Naive thymus-derived CD4-positive, alpha-beta T cell (primary cell): Measurements from ENCODE around the gene RAD51B. TPM values are rescaled to one million over a fixed set of nuclear protein-coding genes. Genes with fewer than 3 reads are reported as not detected.

ENCODE experiments used
- ATAC-seq: fragments of 150-1000 bp; cut with Tn5 transposase; 2 replicates; pipeline ENCODE4 v1.10.0; 2021; ENCODE audit warnings: mild to moderate bottlenecking, moderate library complexity
- CTCF ChIA-PET: fragments of 350-600 bp; sonication (Branson Sonifier 250); formaldehyde crosslinking; loops from one replicate; lab custom pipeline; 2021; ENCODE audit warnings: antibody characterized with exemption; lab: Charles Lee
- POLR2A ChIA-PET: fragments of 350-600 bp; sonication (Branson Sonifier 250); formaldehyde crosslinking; loops from one replicate; lab custom pipeline; 2021; ENCODE audit warnings: antibody characterized with exemption, inconsistent platforms; lab: Charles Lee
- DNase-seq, 9 donors: peaks; one replicate each; pipeline versions ENCODE4 v3.0.0 to v3.0.0-alpha.2; 2020 to 2022; ENCODE audit warnings: mixed read lengths in 1 of 9
- H3K27ac ChIP-seq: one replicate; pipeline ENCODE4 v1.7.0; 2013; ENCODE audit warnings: mild to moderate bottlenecking, low read depth, low read length, moderate library complexity
- H3K27me3 ChIP-seq, 2 donors: one replicate each; pipeline ENCODE4 v1.7.0; 2013; ENCODE audit warnings: low read length in 2 of 2, mild to moderate bottlenecking in 2 of 2, moderate library complexity in 2 of 2; ENCODE audit not compliant: control insufficient read depth in 2 of 2, insufficient read depth in 2 of 2
- H3K36me3 ChIP-seq, 3 experiments: 1 replicate in 2 of 3; 2 replicates in 1 of 3; pipeline ENCODE4 v1.7.0; 2013; ENCODE audit warnings: low read length in 3 of 3, mild to moderate bottlenecking in 3 of 3, moderate library complexity in 1 of 3; ENCODE audit not compliant: insufficient read depth in 3 of 3, control insufficient read depth in 2 of 3
- H3K4me1 ChIP-seq, 2 donors: one replicate each; pipeline ENCODE4 v1.7.0; 2013; ENCODE audit warnings: low read length in 2 of 2, mild to moderate bottlenecking in 2 of 2, moderate library complexity in 1 of 2; ENCODE audit not compliant: control insufficient read depth in 2 of 2, insufficient read depth in 2 of 2
- H3K4me3 ChIP-seq: 2 replicates; pipeline ENCODE4 v1.7.0; 2013; ENCODE audit warnings: mild to moderate bottlenecking, low read length
- H3K9me3 ChIP-seq, 3 experiments: 1 replicate in 2 of 3; 2 replicates in 1 of 3; pipeline ENCODE4 v1.7.0; 2013; ENCODE audit warnings: low read length in 3 of 3; ENCODE audit not compliant: control insufficient read depth in 2 of 3
- H3K27ac Mint-ChIP-seq, 9 donors: one replicate each; pipeline ENCODE4 v1.8.0; 2020 to 2022; ENCODE audit warnings: mixed read lengths in 9 of 9, mild to moderate bottlenecking in 8 of 9, moderate library complexity in 5 of 9, inconsistent platforms in 2 of 9
- H3K27me3 Mint-ChIP-seq, 5 donors: one replicate each; pipeline ENCODE4 v1.8.0; 2021 to 2022; ENCODE audit warnings: mixed read lengths in 5 of 5, mild to moderate bottlenecking in 1 of 5
- H3K36me3 Mint-ChIP-seq, 5 donors: one replicate each; pipeline ENCODE4 v1.8.0; 2020 to 2022; ENCODE audit warnings: mixed read lengths in 5 of 5, mild to moderate bottlenecking in 3 of 5, inconsistent platforms in 1 of 5
- H3K4me1 Mint-ChIP-seq, 7 donors: one replicate each; pipeline ENCODE4 v1.8.0; 2020 to 2022; ENCODE audit warnings: mixed read lengths in 7 of 7, mild to moderate bottlenecking in 3 of 7, inconsistent platforms in 1 of 7
- H3K4me3 Mint-ChIP-seq, 10 donors: one replicate each; pipeline ENCODE4 v1.8.0; 2020 to 2022; ENCODE audit warnings: mild to moderate bottlenecking in 10 of 10, mixed read lengths in 10 of 10, moderate library complexity in 6 of 10, inconsistent platforms in 2 of 10
- H3K9me3 Mint-ChIP-seq, 11 donors: one replicate each; pipeline ENCODE4 v1.8.0; 2020 to 2022; ENCODE audit warnings: mixed read lengths in 11 of 11, mild to moderate bottlenecking in 4 of 11, inconsistent platforms in 1 of 11, moderate library complexity in 1 of 11
- intact Hi-C, 2 donors: fragments of 100-400 bp; cut with micrococcal nuclease; formaldehyde crosslinking; loops; one replicate each; pipeline ENCODE4 v1.15.1; 2023
- polyA plus RNA-seq, 2 donors: library from polyadenylated mRNA; unstranded; fragments of 300-500 nt; fragmentation: Illumina TruSeq; gene quantifications; one replicate each; pipeline ENCODE4 v1.2.3, GENCODE V29; 2021
- total RNA-seq, 6 experiments: library from RNA in 5 of 6; stranded (reverse) in 5 of 6; gene quantifications; 1 replicate in 5 of 6; 2 replicates in 1 of 6; pipeline ENCODE4 v1.2.3 and lab custom pipeline; 2021 to 2026

Gene RAD51B
- total and polyA plus RNA-seq, 7 experiments from 2014 or later: 15.0 to 42.2 (median 28.8) TPM

DNA sequence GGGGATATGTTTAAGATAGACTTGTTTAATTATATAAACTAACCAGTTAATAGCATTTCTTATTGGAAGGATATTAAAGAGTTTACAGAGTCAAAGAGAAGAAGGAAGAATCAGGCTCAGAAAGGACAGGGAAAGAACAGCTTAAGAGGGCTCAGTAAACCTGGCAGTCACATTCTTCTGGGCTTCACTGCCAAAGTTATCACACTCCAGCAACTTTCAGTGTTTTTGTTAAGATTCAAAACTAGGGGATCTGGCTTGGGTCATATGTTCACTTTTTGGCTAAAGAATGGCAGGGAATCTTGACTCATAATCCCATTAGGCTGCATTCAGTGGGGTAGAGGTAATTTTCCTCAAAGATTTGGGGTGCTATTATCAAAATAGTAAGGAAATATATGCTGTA is 312.3 kb downstream of the RAD51B start:
- H3K27me3 Mint-ChIP-seq: no peaks in the 10 kb centered on the region
- H3K4me3 Mint-ChIP-seq: no peak overlapping the region
- no peak overlapping the region for H3K27ac ChIP-seq
- peaks cover 0 to 2% (median 0%) of the 10 kb centered on the region in 11 donors for H3K9me3 Mint-ChIP-seq
- CTCF ChIA-PET: no interaction called here
- no peaks in the 10 kb centered on the region for H3K36me3 ChIP-seq
- POLR2A ChIA-PET: no interaction called here
- no peaks in the 10 kb centered on the region for H3K27me3 ChIP-seq
- peaks cover 0 to 4% (median 0%) of the 10 kb centered on the region in 7 donors for H3K4me1 Mint-ChIP-seq
- no peak overlapping the region for H3K27ac Mint-ChIP-seq
- H3K4me3 ChIP-seq: no peak overlapping the region
- ATAC-seq: no peak
- no peaks in the 10 kb centered on the region for H3K4me1 ChIP-seq
- peaks cover 0 to 12% (median 0%) of the 10 kb centered on the region in 5 donors for H3K36me3 Mint-ChIP-seq
- no peak for DNase-seq
- intact Hi-C loops: no loop called here
- no peaks in the 10 kb centered on the region for H3K9me3 ChIP-seq

DNA sequence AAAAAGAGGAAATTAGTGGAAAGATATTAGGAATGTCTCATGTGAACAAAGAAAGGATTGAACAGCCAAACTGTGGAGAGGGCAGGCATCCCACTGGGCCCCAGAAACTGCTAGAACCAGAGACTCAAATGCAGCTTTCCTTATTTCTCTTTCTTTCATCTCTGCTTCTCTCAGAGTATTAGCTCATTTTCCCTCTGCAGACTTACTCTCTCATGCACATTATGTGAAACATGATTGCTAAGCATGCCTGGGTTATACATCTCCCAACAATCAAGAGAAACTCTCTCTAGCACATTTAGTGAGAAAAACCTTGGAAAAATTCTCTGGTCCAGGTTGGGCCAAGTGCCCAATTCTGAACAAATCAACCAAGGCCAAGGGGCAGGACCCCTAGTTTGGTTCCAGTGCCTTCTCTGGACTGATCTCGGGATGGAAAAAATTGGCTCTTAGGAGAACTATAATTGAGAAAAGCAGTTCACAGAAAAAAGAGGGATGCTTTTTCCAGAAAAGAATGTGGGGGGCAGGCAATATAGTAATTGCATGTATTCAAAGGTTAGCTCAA is 313.1 kb downstream of the RAD51B start:
- Histone ChIP-seq H3K9me3 (no peaks in the 10 kb centered on the region), H3K27me3 (no peaks in the 10 kb centered on the region), H3K4me1 (no peaks in the 10 kb centered on the region), H3K27ac (no peak overlapping the region), H3K36me3 (no peaks in the 10 kb centered on the region), H3K4me3 (no peak overlapping the region)
- ChIA-PET POLR2A (no interaction called here), CTCF (no interaction called here)
- no peak for DNase-seq
- Mint-ChIP-seq H3K27me3 (no peaks in the 10 kb centered on the region), H3K36me3 (peaks cover 0 to 12% (median 0%) of the 10 kb centered on the region in 5 donors), H3K4me3 (no peak overlapping the region), H3K9me3 (peaks cover 0 to 2% (median 0%) of the 10 kb centered on the region in 11 donors), H3K4me1 (peaks cover 0 to 4% (median 0%) of the 10 kb centered on the region in 7 donors), H3K27ac (no peak overlapping the region)
- no peak for ATAC-seq
- intact Hi-C loops: no loop called here

DNA sequence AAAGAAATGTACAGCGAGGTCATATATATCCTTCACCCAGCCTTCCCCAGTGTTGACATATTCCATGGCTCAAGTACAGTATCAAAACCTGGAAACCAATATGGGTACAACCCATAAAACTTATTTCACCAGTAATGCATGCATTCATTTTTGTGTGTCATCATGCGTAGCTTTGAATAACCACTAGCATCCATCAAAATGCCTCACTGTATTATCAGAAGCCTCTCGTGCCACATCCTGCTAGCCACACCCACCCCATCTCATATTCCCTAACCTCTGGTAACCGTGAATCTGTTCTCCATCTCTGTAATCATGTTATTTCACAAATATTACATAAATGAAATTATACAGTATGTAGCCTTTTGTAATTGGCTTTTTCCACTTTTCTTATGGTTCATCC is 314.3 kb downstream of the RAD51B start:
- Histone ChIP-seq H3K4me1 (no peaks in the 10 kb centered on the region), H3K27me3 (no peaks in the 10 kb centered on the region), H3K9me3 (no peaks in the 10 kb centered on the region), H3K4me3 (no peak overlapping the region), H3K36me3 (no peaks in the 10 kb centered on the region), H3K27ac (no peak overlapping the region)
- Mint-ChIP-seq H3K4me1 (peaks cover 0 to 4% (median 0%) of the 10 kb centered on the region in 7 donors), H3K27ac (no peak overlapping the region), H3K27me3 (no peaks in the 10 kb centered on the region), H3K4me3 (no peak overlapping the region), H3K36me3 (peaks cover 0 to 12% (median 0%) of the 10 kb centered on the region in 5 donors), H3K9me3 (peaks cover 0 to 2% (median 0%) of the 10 kb centered on the region in 11 donors)
- ChIA-PET POLR2A (no interaction called here), CTCF (no interaction called here)
- no peak for DNase-seq
- intact Hi-C loops: no loop called here
- no peak for ATAC-seq

DNA sequence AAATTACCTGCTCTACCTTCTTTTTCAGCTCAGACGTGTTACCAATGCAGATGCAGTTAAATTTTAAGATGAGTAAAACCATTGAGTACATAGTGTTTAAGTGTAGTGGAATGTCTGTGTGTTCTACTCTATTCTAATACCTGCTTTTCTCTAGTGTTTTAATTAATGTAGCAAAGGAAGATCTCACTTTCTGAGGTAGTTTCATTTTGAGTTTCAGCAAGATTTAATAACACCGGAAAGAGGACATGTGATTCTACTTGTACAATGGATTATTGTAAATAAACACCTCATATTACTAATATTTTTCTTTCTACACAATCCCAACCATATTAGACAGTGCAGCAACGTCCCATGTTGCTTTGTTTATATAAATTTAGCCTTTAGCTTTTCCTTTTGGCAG is 315.4 kb downstream of the RAD51B start:
- Mint-ChIP-seq H3K27me3 (no peaks in the 10 kb centered on the region), H3K4me1 (peaks cover 0 to 4% (median 0%) of the 10 kb centered on the region in 7 donors), H3K27ac (no peak overlapping the region), H3K4me3 (no peak overlapping the region), H3K9me3 (peaks cover 0 to 2% (median 0%) of the 10 kb centered on the region in 11 donors), H3K36me3 (peaks cover 0 to 12% (median 0%) of the 10 kb centered on the region in 5 donors)
- no peaks in the 10 kb centered on the region for H3K36me3 ChIP-seq
- H3K4me3 ChIP-seq: no peak overlapping the region
- H3K4me1 ChIP-seq: no peaks in the 10 kb centered on the region
- no peaks in the 10 kb centered on the region for H3K27me3 ChIP-seq
- CTCF ChIA-PET: no interaction called here
- POLR2A ChIA-PET: no interaction called here
- no peaks in the 10 kb centered on the region for H3K9me3 ChIP-seq
- no peak overlapping the region for H3K27ac ChIP-seq
- ATAC-seq: no peak
- intact Hi-C loops: no loop called here
- DNase-seq: no peak

DNA sequence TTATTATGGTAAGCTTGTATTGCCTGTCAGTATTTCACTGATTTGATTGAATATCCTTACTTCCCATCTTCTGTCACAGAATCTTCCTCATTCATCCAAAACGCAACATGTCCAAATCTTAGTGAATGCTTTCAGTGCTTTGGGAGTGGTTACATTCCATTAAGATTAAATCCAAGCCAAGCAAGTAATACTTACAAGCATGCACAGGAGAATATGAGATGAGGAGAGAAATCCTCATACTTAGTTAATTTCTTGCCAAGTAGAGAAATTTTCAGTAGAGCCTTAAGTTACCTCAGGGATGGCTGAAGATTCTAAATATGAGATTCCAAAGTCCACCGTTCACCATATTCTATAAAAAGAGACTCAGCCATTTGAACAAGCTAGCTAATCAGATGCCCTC is 316.0 kb downstream of the RAD51B start:
- peaks cover 0 to 12% (median 0%) of the 10 kb centered on the region in 5 donors for H3K36me3 Mint-ChIP-seq
- ChIA-PET POLR2A (no interaction called here), CTCF (interaction anchor here (0.6 kb wide), 1 partner anchor 1418 kb away, joined by 3 read pairs; no protein-coding TSS in a partner anchor)
- H3K27me3 Mint-ChIP-seq: no peaks in the 10 kb centered on the region
- H3K27ac ChIP-seq: no peak overlapping the region
- H3K4me3 Mint-ChIP-seq: no peak overlapping the region
- no peak overlapping the region for H3K4me3 ChIP-seq
- no peaks in the 10 kb centered on the region for H3K27me3 ChIP-seq
- DNase-seq (no peak), ATAC-seq (no peak)
- H3K27ac Mint-ChIP-seq: no peak overlapping the region
- intact Hi-C loops: no loop called here
- peaks cover 0 to 4% (median 0%) of the 10 kb centered on the region in 7 donors for H3K4me1 Mint-ChIP-seq
- H3K4me1 ChIP-seq: no peaks in the 10 kb centered on the region
- no peaks in the 10 kb centered on the region for H3K36me3 ChIP-seq
- H3K9me3 Mint-ChIP-seq: peaks cover 0 to 2% (median 0%) of the 10 kb centered on the region in 11 donors
- no peaks in the 10 kb centered on the region for H3K9me3 ChIP-seq

DNA sequence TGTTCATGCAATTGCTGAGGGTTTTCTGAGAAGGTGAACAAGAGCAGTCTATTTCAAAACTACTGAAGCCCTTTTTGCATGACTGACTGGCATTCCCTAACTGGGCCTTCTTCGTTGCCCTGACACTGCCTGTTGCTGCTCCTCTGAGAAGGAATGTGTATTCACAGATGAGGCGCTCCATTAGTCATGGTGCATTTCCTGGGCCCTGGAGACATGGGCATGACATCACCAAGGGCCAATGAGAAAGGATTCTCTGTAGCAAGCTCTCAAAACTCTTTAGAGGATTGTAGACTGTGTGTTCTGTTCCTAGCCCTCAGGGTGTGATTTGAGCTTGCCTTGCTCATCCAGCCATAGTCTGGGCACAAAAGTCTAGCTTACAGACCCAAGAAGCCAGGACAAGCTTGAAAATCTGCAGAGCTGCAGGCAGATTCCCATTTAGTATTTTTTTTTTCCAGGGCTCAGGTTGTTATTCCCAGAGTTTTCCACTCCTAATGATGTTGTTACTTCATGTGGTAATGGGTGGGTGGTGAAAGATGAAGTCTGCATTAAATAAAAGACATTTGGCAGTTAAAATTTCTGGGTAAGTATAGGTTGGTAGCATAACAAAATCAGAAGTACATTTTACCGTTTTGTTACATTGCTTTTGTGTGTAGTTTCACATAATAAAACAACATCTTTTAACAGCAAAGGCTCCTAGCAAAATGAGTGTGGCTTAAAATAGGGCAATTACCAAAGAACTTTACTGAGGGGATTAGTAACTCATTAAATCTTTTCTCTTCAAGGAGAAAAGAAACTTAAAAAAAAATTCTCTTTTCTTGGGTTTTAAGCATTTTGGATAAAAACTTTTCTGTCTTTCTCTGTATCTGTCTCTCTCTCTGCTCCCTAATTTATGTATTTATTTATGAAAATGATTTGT is 318.4 kb downstream of the RAD51B start:
- no peaks in the 10 kb centered on the region for H3K36me3 ChIP-seq
- POLR2A ChIA-PET: no interaction called here
- DNase-seq (no peak), ATAC-seq (no peak)
- no peak overlapping the region for H3K27ac Mint-ChIP-seq
- peaks cover 0 to 5% (median under 1%) of the 10 kb centered on the region in 7 donors for H3K4me1 Mint-ChIP-seq
- no peaks in the 10 kb centered on the region for H3K9me3 ChIP-seq
- intact Hi-C loops: no loop called here
- H3K4me3 Mint-ChIP-seq: no peak overlapping the region
- H3K9me3 Mint-ChIP-seq: peaks cover 0 to 2% (median 0%) of the 10 kb centered on the region in 11 donors
- CTCF ChIA-PET: no interaction called here
- H3K27me3 ChIP-seq: no peaks in the 10 kb centered on the region
- no peak overlapping the region for H3K4me3 ChIP-seq
- no peaks in the 10 kb centered on the region for H3K27me3 Mint-ChIP-seq
- H3K36me3 Mint-ChIP-seq: peaks cover 0 to 9% (median 0%) of the 10 kb centered on the region in 5 donors
- H3K4me1 ChIP-seq: no peaks in the 10 kb centered on the region
- H3K27ac ChIP-seq: no peak overlapping the region
